Stomach (tissue), 9 donors: Measurements from ENCODE around the gene BCOR. TPM values are rescaled to one million over a fixed set of nuclear protein-coding genes. Genes with fewer than 3 reads are reported as not detected.
A peak's percentile ranks its signal among the peaks of the same experiment; 100 is the strongest.

Experiments used
- DNase-seq, 2 donors: peaks; one replicate each; pipeline versions ENCODE4 v3.0.0 to v3.0.0-alpha.2; 2013 to 2019
- H3K27ac ChIP-seq, 5 donors: fragments of 200-600 bp in 4 of 5; sonication (generic) in 4 of 5; one replicate each; pipeline ENCODE4 v1.5.1; 2013 to 2019; ENCODE audit warnings: mild to moderate bottlenecking in 1 of 5, moderate library complexity in 1 of 5
- H3K27me3 ChIP-seq, 3 donors: fragments of 200-600 bp; sonication (generic); one replicate each; pipeline ENCODE4 v1.5.1; 2017 to 2019; ENCODE audit warnings: mixed run types in 1 of 3
- H3K36me3 ChIP-seq, 4 donors: fragments of 200-600 bp; sonication (generic); 1 replicate in 3 of 4; 2 replicates in 1 of 4; pipeline ENCODE4 v1.5.1; 2016 to 2019
- H3K4me1 ChIP-seq, 4 donors: fragments of 200-600 bp; sonication (generic); one replicate each; pipeline ENCODE4 v1.5.1; 2016 to 2019
- H3K4me3 ChIP-seq, 4 donors: fragments of 200-600 bp; sonication (generic) in 3 of 4; one replicate each; pipeline ENCODE4 v1.5.1; 2016 to 2019; ENCODE audit warnings: mild to moderate bottlenecking in 1 of 4
- H3K9me3 ChIP-seq, 4 donors: fragments of 200-600 bp; sonication (generic); one replicate each; pipeline ENCODE4 v1.5.1; 2016 to 2019
- CTCF ChIP-seq, 7 experiments: fragments of 450-650 bp in 4 of 7; fragments of 200-600 bp in 3 of 7; sonication (generic) in 3 of 7; IDR thresholded peaks; one replicate each; pipeline ENCODE4 v1.5.1; 2016 to 2019; ENCODE audit warnings: antibody characterized with exemption in 7 of 7, control low read depth in 2 of 7, mild to moderate bottlenecking in 1 of 7
- EP300 ChIP-seq: sonication (generic); formaldehyde crosslinking; IDR thresholded peaks from one replicate; pipeline ENCODE4 v1.6.1; 2017; ENCODE audit warnings: antibody characterized with exemption
- POLR2A ChIP-seq, 4 donors: fragments of 450-650 bp; IDR thresholded peaks; one replicate each; pipeline ENCODE4 v1.6.1; 2016; ENCODE audit warnings: antibody characterized with exemption in 4 of 4, control low read depth in 2 of 4, mild to moderate bottlenecking in 1 of 4, moderate library complexity in 1 of 4
- POLR2AphosphoS5 ChIP-seq, 3 donors: sonication (generic); formaldehyde crosslinking; IDR thresholded peaks; one replicate each; pipeline ENCODE4 v1.6.1; 2016; ENCODE audit warnings: antibody characterized with exemption in 3 of 3
- WGBS, 5 donors: extraction: QIAGEN DNeasy Blood & Tissue Kit in 3 of 5; methylation state at CpG; one replicate each; pipeline versions ENCODE4 v1.1.5 to v1.1.7; 2013 to 2018; 5-methylcytosine and 5-hydroxymethylcytosine counted together
- intact Hi-C: fragments of 100-400 bp; cut with DNase I; formaldehyde crosslinking; loops from one replicate; pipeline ENCODE4 v1.15.1; 2023; ENCODE audit warnings: low total_unique reads
- polyA plus RNA-seq, 3 donors: library from polyadenylated mRNA; stranded (reverse); fragments of 200-250 nt; gene quantifications; one replicate each; pipeline ENCODE4 v1.2.3, GENCODE V29; 2013
- total RNA-seq, 5 donors: library from RNA; depleted of rRNA; stranded (reverse); fragments of >200 nt; gene quantifications; one replicate each; pipeline versions ENCODE4 v1.1.0 to v1.2.3, GENCODE V29; 2014 to 2016
- donor health status: healthy with polysubstance abuse.
- donor health status: Bipolar disorder and iron deficiency.
- donor health status: healthy.

Gene BCOR
- total and polyA plus RNA-seq, 8 donors, result 4.4 to 45.5 (median 19.2) TPM

GRCh38 chrX:40100537-40101429 is 3.0 kb upstream of the BCOR start:
- Histone ChIP-seq H3K4me3 (no peak overlapping the region), H3K27ac (peak overlapping the region; percentile 25 to 95 (median 89)), H3K9me3 (peaks cover 0 to 11% (median 0%) of the 10 kb centered on the region in 4 donors), H3K36me3 (no peaks in the 10 kb centered on the region), H3K27me3 (peaks cover 0 to 81% (median 12%) of the 10 kb centered on the region in 3 donors), H3K4me1 (peaks cover 9 to 66% (median 35%) of the 10 kb centered on the region in 4 donors)
- 28 to 76% (median 68%) methylated on average over 27 to 31 of the region's 31 CpGs for WGBS, 5 donors
- no peak for DNase-seq
- intact Hi-C loops, result no loop called here
- no peak for TF ChIP-seq CTCF (IDR thresholded peaks at IDR 0.05)
- no peak for TF ChIP-seq EP300

- H3K4me3 ChIP-seq, result no peak overlapping the region
- intact Hi-C loops, result no loop called here
- peaks cover 0 to 16% (median 0%) of the 10 kb centered on the region in 4 donors for H3K9me3 ChIP-seq
- H3K4me1 ChIP-seq, result peaks cover 9 to 66% (median 32%) of the 10 kb centered on the region in 4 donors
- TF ChIP-seq POLR2A (IDR thresholded peaks at IDR 0.05), result no peak
- TF ChIP-seq EP300, result no peak
- peak overlapping the region; percentile 25 to 95 (median 89) for H3K27ac ChIP-seq
- no peaks in the 10 kb centered on the region for H3K36me3 ChIP-seq
- peak; percentile 49 to 60 for DNase-seq
- WGBS, 5 donors, result 10 to 19% (median 15%) methylated on average over 9 to 21 of the region's 21 CpGs
- H3K27me3 ChIP-seq, result peaks cover 0 to 81% (median 12%) of the 10 kb centered on the region in 3 donors
Measured at GRCh38 chrX:40100141-40100536, 2.4 kb upstream of the BCOR start.

GRCh38 chrX:40099055-40099958 is 1.5 kb upstream of the BCOR start:
- Histone ChIP-seq H3K4me1 (peaks cover 9 to 66% (median 32%) of the 10 kb centered on the region in 4 donors), H3K27ac (peak overlapping the region; percentile 88 to 95 (median 93)), H3K9me3 (peaks cover 0 to 24% (median 0%) of the 10 kb centered on the region in 4 donors), H3K4me3 (peak overlapping the region; percentile 63 to 75 (median 70)), H3K27me3 (peaks cover 0 to 76% (median 11%) of the 10 kb centered on the region in 3 donors), H3K36me3 (no peaks in the 10 kb centered on the region)
- DNase-seq, result peak in 1 of 2 donors; percentile 69
- TF ChIP-seq POLR2AphosphoS5 (IDR thresholded peaks at IDR 0.05) (peak in 1 of 3 donors; percentile 18), POLR2A (IDR thresholded peaks at IDR 0.05) (no peak), EP300 (no peak)
- 7 to 15% (median 9%) methylated on average over 17 to 48 of the region's 49 CpGs for WGBS, 5 donors
- intact Hi-C loops, result loop anchor here (10.0 kb wide), 1 partner anchor 55 kb away; no protein-coding TSS in a partner anchor

- H3K36me3 ChIP-seq, result no peaks in the 10 kb centered on the region
- DNase-seq, result peak in 1 of 2 donors; percentile 86
- peak overlapping the region; percentile 63 to 75 (median 70) for H3K4me3 ChIP-seq
- peak overlapping the region; percentile 88 to 95 (median 93) for H3K27ac ChIP-seq
- H3K4me1 ChIP-seq, result peaks cover 9 to 69% (median 33%) of the 10 kb centered on the region in 4 donors
- intact Hi-C loops, result loop anchor here (10.0 kb wide), 1 partner anchor 56 kb away; no protein-coding TSS in a partner anchor
- TF ChIP-seq EP300 (no peak), POLR2A (IDR thresholded peaks at IDR 0.05) (no peak), POLR2AphosphoS5 (IDR thresholded peaks at IDR 0.05) (no peak), CTCF (IDR thresholded peaks at IDR 0.05) (no peak)
- peaks cover 0 to 24% (median 0%) of the 10 kb centered on the region in 4 donors for H3K9me3 ChIP-seq
- WGBS, 5 donors, result 0 to 6% (median 3%) methylated on average over 31 to 75 of the region's 75 CpGs; no CpG with 5 or more reads in 1 of the 5 donors
- H3K27me3 ChIP-seq, result peaks cover 0 to 75% (median 11%) of the 10 kb centered on the region in 3 donors
Measured at GRCh38 chrX:40098264-40099054, 701 bp upstream of the BCOR start.
